HEK293T (cell line): ENCODE measurements around the gene FAM83D.

Experiments
- CTCF ChIA-PET: fragments of 350-600 bp; formaldehyde crosslinking; extraction: SDS; loops from one replicate; lab custom pipeline; 2021; ENCODE audit warnings: antibody characterized with exemption, inconsistent platforms; lab: Yijun Ruan, JAX
- POLR2A ChIA-PET: fragments of 350-600 bp; formaldehyde crosslinking; extraction: SDS; loops from one replicate; lab custom pipeline; 2020; ENCODE audit warnings: antibody characterized with exemption, inconsistent platforms; lab: Yijun Ruan, JAX
- DNase-seq: peaks from one replicate; pipeline ENCODE4 v3.0.0; 2012; ENCODE audit warnings: mixed read lengths; ENCODE audit errors: extremely low spot score
- ARNT ChIP-seq: fragments of 450-650 bp; IDR thresholded peaks from 2 replicates; pipeline ENCODE4 v1.6.1; 2017; ENCODE audit warnings: mild to moderate bottlenecking
- BHLHE40 ChIP-seq: fragments of 450-650 bp; IDR thresholded peaks from 2 replicates; pipeline ENCODE4 v1.6.1; 2016; ENCODE audit warnings: mild to moderate bottlenecking, moderate library complexity, borderline replicate concordance
- CTBP1 ChIP-seq: fragments of 450-650 bp; IDR thresholded peaks from 2 replicates; pipeline ENCODE4 v1.6.1; 2016; ENCODE audit warnings: borderline replicate concordance
- ELF4 ChIP-seq: fragments of 450-650 bp; IDR thresholded peaks from 2 replicates; pipeline ENCODE4 v1.6.1; 2017; ENCODE audit warnings: antibody characterized with exemption
- FOXA1 ChIP-seq: fragments of 450-650 bp; IDR thresholded peaks from 2 replicates; pipeline ENCODE4 v1.6.1; 2016; ENCODE audit warnings: mild to moderate bottlenecking
- FOXK2 ChIP-seq: fragments of 450-650 bp; IDR thresholded peaks from 2 replicates; pipeline ENCODE4 v1.6.1; 2016; ENCODE audit warnings: mild to moderate bottlenecking
- FOXM1 ChIP-seq: fragments of 450-650 bp; IDR thresholded peaks from 2 replicates; pipeline ENCODE4 v1.6.1; 2017; ENCODE audit warnings: mild to moderate bottlenecking, borderline replicate concordance
- HDGF ChIP-seq: fragments of 450-650 bp; IDR thresholded peaks from 2 replicates; pipeline ENCODE4 v1.6.1; 2017; ENCODE audit warnings: antibody characterized with exemption, borderline replicate concordance
- L3MBTL2 ChIP-seq: fragments of 450-650 bp; conservative IDR thresholded peaks from 2 replicates; pipeline ENCODE4 v1.6.1; 2016; ENCODE audit warnings: mild to moderate bottlenecking
- LEF1 ChIP-seq: fragments of 450-650 bp; IDR thresholded peaks from 2 replicates; pipeline ENCODE4 v1.6.1; 2017; ENCODE audit warnings: mild to moderate bottlenecking, borderline replicate concordance
- NFRKB ChIP-seq: fragments of 450-650 bp; IDR thresholded peaks from 2 replicates; pipeline ENCODE4 v1.6.1; 2016; ENCODE audit warnings: mild to moderate bottlenecking, moderate library complexity
- SP1 ChIP-seq: fragments of 450-650 bp; IDR thresholded peaks from 2 replicates; pipeline ENCODE4 v1.6.1; 2017
- SUZ12 ChIP-seq: fragments of 450-650 bp; IDR thresholded peaks from 2 replicates; pipeline ENCODE4 v1.6.1; 2016; ENCODE audit warnings: mild to moderate bottlenecking
- TARDBP ChIP-seq: fragments of 450-650 bp; IDR thresholded peaks from 2 replicates; pipeline ENCODE4 v1.6.1; 2016
- ZNF384 ChIP-seq: fragments of 450-650 bp; IDR thresholded peaks from 2 replicates; pipeline ENCODE4 v1.6.1; 2016
- TF ChIP-seq, protein P1 (sequence below): fragments of 450-650 bp; IDR thresholded peaks from 2 replicates; pipeline ENCODE4 v1.6.1; 2016

The FAM83D gene

DNA sequence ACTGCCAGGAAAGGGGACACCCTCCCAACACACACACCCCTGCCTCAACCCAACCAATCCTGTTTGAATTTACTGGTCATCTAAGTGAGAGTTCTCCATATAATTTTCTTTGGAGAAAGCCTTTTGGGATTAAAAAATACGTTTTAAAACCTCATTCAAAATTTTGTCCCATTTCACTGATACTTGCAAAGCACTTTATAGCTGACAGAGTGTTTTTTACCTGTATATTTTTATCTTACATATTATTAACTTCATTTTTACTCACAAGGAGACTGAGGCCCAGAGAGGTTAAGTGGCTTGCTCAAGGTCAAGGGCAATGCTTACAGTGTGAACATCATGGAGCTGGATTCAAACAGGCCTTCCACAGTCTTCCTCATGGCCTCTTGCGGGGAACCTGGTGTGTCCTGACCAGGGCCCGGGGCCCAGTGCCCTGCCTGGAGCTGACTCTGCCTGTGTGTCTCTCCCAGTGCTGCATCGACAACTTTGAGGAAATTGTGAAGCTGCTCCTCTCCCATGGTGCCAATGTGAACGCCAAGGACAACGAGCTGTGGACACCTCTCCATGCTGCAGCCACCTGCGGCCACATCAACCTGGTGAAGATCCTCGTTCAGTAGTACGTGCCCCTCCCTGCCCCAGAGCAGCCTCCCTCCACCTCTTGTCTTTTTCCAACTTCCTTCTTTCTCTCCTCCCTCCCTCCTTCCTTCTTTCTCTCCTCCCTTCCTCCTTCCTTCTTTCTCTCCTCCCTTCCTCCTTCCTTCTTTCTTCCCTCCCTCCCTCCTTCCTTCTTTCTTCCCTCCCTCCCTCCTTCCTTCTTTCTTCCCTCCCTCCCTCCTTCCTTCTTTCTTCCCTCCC, 30.9 kb upstream of the FAM83D start:
- CTCF ChIA-PET = no interaction called here
- DNase-seq = no peak
- POLR2A ChIA-PET = no interaction called here
- TF ChIP-seq SUZ12 (no peak), FOXK2 (no peak), ELF4 (no peak), TARDBP (no peak), CTBP1 (no peak), SP1 (no peak)

DNA sequence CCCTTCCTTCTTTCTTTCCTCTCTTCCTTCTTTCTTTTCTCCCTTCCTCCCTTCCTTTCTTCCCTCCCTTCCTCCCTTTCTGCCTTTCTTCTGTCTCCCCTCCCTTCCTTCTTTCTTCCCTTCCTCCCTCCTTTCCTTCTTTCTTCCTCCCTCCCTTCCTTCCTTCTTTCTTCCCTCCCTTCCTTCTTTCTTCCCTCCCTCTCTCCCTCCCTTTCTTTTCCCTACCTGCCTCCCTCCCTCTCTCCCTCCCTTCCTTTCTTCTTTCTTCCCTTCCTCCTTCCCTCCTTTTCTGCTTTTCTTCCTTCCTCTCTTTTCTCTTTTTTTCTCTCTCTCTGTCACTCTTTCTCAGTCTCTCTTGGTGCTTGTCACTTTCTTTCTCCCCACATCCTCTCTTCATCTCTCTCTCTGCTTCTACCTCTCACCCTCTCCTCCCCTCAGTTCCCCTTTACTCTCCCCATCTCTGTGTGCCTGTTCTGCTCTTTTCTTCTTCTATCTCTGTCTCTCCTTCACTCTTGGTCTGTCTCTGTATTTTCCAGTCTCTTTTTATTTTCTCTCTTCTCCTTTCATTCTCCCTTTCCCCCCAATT, 30.1 kb upstream of the FAM83D start:
- POLR2A ChIA-PET = no interaction called here
- no peak for TF ChIP-seq FOXM1
- no peak for DNase-seq
- CTCF ChIA-PET = no interaction called here

DNA sequence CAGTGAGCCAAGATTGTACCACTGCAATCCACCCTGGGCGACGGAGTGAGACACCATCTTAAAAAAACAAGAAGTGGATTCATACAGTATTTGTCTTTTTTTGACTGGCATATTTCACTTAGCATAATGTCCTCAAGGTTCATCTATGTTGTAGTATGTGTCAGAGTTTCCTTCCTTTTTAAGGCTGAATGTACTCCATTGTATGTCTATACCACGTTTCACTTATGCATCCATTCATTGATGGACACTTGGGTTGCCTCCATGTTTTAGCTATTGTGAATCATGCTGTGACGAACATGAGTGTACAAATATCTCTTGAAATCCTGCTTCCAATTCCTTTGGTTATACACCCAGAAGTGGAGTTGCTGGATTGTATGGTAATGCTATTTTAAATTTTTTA, 28.9 kb upstream of the FAM83D start:
- TF ChIP-seq SUZ12 (no peak), FOXA1 (no peak), CTBP1 (no peak), BHLHE40 (no peak), ELF4 (no peak), HDGF (no peak), NFRKB (no peak), FOXK2 (no peak), L3MBTL2 (no peak), LEF1 (no peak), TARDBP (no peak), ARNT (no peak)
- TF ChIP-seq, protein P1, sequence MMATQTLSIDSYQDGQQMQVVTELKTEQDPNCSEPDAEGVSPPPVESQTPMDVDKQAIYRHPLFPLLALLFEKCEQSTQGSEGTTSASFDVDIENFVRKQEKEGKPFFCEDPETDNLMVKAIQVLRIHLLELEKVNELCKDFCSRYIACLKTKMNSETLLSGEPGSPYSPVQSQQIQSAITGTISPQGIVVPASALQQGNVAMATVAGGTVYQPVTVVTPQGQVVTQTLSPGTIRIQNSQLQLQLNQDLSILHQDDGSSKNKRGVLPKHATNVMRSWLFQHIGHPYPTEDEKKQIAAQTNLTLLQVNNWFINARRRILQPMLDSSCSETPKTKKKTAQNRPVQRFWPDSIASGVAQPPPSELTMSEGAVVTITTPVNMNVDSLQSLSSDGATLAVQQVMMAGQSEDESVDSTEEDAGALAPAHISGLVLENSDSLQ = no peak
- CTCF ChIA-PET = no interaction called here
- POLR2A ChIA-PET = no interaction called here
- no peak for DNase-seq

DNA sequence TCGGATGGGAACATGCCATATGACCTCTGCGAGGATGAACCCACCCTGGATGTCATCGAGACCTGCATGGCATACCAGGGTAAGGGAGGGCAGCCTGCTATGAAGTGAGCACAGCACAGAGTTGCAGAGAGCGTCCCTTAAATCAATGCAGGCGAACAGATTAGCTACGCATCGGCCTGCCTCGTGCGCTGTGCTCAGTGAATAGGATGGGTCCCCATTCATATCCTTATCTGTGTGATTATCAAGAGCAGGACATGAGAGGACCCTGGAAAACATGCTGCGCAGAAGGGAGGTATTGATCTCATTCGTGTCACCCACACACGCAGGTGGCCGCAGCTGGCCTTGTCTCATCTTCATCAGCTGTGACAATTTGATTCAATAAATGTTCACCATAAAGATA, 25.6 kb upstream of the FAM83D start:
- CTCF ChIA-PET = no interaction called here
- POLR2A ChIA-PET = no interaction called here
- TF ChIP-seq ELF4 = no peak
- no peak for TF ChIP-seq SUZ12
- no peak for TF ChIP-seq L3MBTL2
- TF ChIP-seq ZNF384 = no peak
- no peak for TF ChIP-seq FOXM1
- no peak for TF ChIP-seq FOXA1
- TF ChIP-seq SP1 = no peak
- no peak for TF ChIP-seq FOXK2
- TF ChIP-seq NFRKB = no peak
- no peak for TF ChIP-seq CTBP1
- TF ChIP-seq BHLHE40 = no peak
- DNase-seq = no peak

DNA sequence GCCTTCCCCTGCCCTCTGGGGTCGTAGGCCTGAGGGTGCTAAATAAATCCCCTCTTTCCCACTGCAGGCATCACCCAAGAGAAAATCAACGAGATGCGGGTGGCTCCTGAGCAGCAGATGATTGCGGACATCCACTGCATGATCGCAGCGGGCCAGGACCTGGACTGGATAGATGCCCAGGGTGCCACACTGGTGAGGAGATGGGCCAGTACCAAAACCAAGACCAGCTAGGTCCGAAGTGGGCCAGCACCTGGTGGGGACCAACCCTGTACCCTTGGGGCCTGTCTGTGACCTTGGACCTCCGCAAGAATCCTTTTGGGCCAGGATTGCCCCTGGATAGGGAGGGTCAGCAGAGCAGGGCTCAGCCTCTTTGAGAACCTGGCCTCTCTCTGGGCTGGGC, 23.6 kb upstream of the FAM83D start:
- CTCF ChIA-PET = no interaction called here
- POLR2A ChIA-PET = no interaction called here
- TF ChIP-seq ZNF384 (no peak), LEF1 (no peak), ELF4 (no peak), FOXK2 (no peak), CTBP1 (no peak), L3MBTL2 (no peak), FOXA1 (no peak), NFRKB (no peak), HDGF (no peak), BHLHE40 (no peak)
- TF ChIP-seq, protein P1 = no peak
- DNase-seq = no peak

DNA sequence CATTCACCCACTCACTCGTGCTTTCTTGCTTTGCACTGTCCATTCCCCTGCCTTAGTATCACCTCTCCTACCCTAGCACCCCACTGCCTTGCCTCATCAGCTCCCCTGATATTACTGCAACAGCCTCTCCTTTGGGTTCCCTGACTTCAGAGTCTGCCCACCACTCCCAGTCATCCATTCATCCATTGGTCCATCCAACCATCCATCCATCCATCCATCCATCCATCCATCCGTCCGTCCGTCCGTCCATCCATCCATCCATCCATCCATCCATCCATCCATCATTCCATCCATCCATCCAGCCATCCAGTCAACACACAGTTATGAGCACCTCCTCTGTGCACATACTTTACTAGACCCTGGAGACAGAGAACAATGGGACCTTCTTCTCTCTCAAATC, 22.9 kb upstream of the FAM83D start:
- CTCF ChIA-PET = no interaction called here
- TF ChIP-seq L3MBTL2 (no peak), FOXK2 (no peak), HDGF (no peak), CTBP1 (no peak), SP1 (no peak), LEF1 (no peak), ZNF384 (no peak), SUZ12 (no peak), FOXM1 (no peak)
- TF ChIP-seq, protein P1 = no peak
- no peak for DNase-seq
- POLR2A ChIA-PET = no interaction called here
